ENCODE measurements around the gene BNC2. TPM values are rescaled to one million over a fixed set of nuclear protein-coding genes. Genes with fewer than 3 reads are reported as not detected.

The BNC2 gene
- total RNA-seq, 2 donors from 2014 or later = 2.1 to 20.0 TPM

GRCh38 chr9:16651446-16651964, 219.0 kb downstream of the BNC2 start:
- no peak overlapping the region for H3K9ac ChIP-seq (ENCODE audit: low read depth in 2 of 2, low read length in 2 of 2)
- H3K9me3 ChIP-seq = no peaks in the 10 kb centered on the region
- DNase-seq = no peak
- H3K4me1 ChIP-seq = no peaks in the 10 kb centered on the region
- no peak for TF ChIP-seq CTCF (IDR thresholded peaks at IDR 0.05)
- H3K27me3 ChIP-seq = no peaks in the 10 kb centered on the region
- H3K27ac ChIP-seq = no peak overlapping the region
- H3K4me3 ChIP-seq = no peak overlapping the region
- intact Hi-C loops (cut with DNase I) = no loop called here
- no peaks in the 10 kb centered on the region for H3K36me3 ChIP-seq

- Histone ChIP-seq H3K4me1 (no peaks in the 10 kb centered on the region), H3K27ac (no peak overlapping the region), H3K9me3 (no peaks in the 10 kb centered on the region), H3K27me3 (no peaks in the 10 kb centered on the region), H3K36me3 (no peaks in the 10 kb centered on the region), H3K9ac (ENCODE audit: low read depth in 2 of 2, low read length in 2 of 2) (no peak overlapping the region), H3K4me3 (no peak overlapping the region)
- TF ChIP-seq CTCF (IDR thresholded peaks at IDR 0.05) = no peak
- no peak for DNase-seq
- intact Hi-C loops (cut with DNase I) = no loop called here
Measured at GRCh38 chr9:16645970-16646369, 224.5 kb downstream of the BNC2 start.

GRCh38 chr9:16642421-16643109, 227.9 kb downstream of the BNC2 start:
- intact Hi-C loops (cut with DNase I) = no loop called here
- TF ChIP-seq CTCF (IDR thresholded peaks at IDR 0.05) = no peak
- H3K27me3 ChIP-seq = no peaks in the 10 kb centered on the region
- H3K4me3 ChIP-seq = no peak overlapping the region
- H3K36me3 ChIP-seq = no peaks in the 10 kb centered on the region
- no peaks in the 10 kb centered on the region for H3K9me3 ChIP-seq
- no peak overlapping the region for H3K9ac ChIP-seq (ENCODE audit: low read depth in 2 of 2, low read length in 2 of 2)
- H3K27ac ChIP-seq = no peak overlapping the region
- no peak for DNase-seq
- no peaks in the 10 kb centered on the region for H3K4me1 ChIP-seq

- Histone ChIP-seq H3K27ac (no peak overlapping the region), H3K9me3 (no peaks in the 10 kb centered on the region), H3K4me3 (no peak overlapping the region), H3K27me3 (no peaks in the 10 kb centered on the region), H3K36me3 (no peaks in the 10 kb centered on the region), H3K9ac (ENCODE audit: low read depth in 2 of 2, low read length in 2 of 2) (no peak overlapping the region), H3K4me1 (no peaks in the 10 kb centered on the region)
- no peak for TF ChIP-seq CTCF (IDR thresholded peaks at IDR 0.05)
- DNase-seq = no peak
- intact Hi-C loops (cut with DNase I) = no loop called here
Measured at GRCh38 chr9:16640649-16641048, 229.8 kb downstream of the BNC2 start.

- H3K9ac ChIP-seq (ENCODE audit: low read depth in 2 of 2, low read length in 2 of 2) = no peak overlapping the region
- H3K27me3 ChIP-seq = no peaks in the 10 kb centered on the region
- no peak for DNase-seq
- intact Hi-C loops (cut with DNase I) = no loop called here
- H3K36me3 ChIP-seq = no peaks in the 10 kb centered on the region
- no peaks in the 10 kb centered on the region for H3K9me3 ChIP-seq
- TF ChIP-seq CTCF (IDR thresholded peaks at IDR 0.05) = no peak
- H3K27ac ChIP-seq = no peak overlapping the region
- H3K4me3 ChIP-seq = no peak overlapping the region
- H3K4me1 ChIP-seq = no peaks in the 10 kb centered on the region
Measured at GRCh38 chr9:16639644-16640043, 230.8 kb downstream of the BNC2 start.

All from colonic mucosa (tissue), 4 donors.